ENCODE data around the gene PIK3C2G. TPM values are rescaled to one million over a fixed set of nuclear protein-coding genes. Genes with fewer than 3 reads are reported as not detected.

PIK3C2G gene
- polyA plus RNA-seq, 1 of the 3 experiments (the other 2 are of a cell fraction): 0.02 TPM

Other genes starting within 250 kb of the PIK3C2G start
- gene RERGL, start 171.3 kb upstream of the PIK3C2G start, polyA plus RNA-seq (2012; rRNA removed): 0.13 and 0.19 TPM in 2 replicates

Data from SK-N-SH (cell line).